GM18909 (cell line): Measurements from ENCODE around the gene RGS6.

ENCODE experiments used
- ATAC-seq: cut with Tn5 transposase; IDR thresholded peaks from one replicate; pipeline ENCODE4 v1.9.1; 2021; ENCODE audit warnings: mild to moderate bottlenecking; ENCODE audit not compliant: unreplicated experiment, poor library complexity

The RGS6 gene

GRCh38 chr14:72201645-72202044, 269.4 kb downstream of the RGS6 start:
- no peak for ATAC-seq

- ATAC-seq, result no peak
Observed at GRCh38 chr14:72213424-72213823, 281.2 kb downstream of the RGS6 start.

- no peak for ATAC-seq
Observed at GRCh38 chr14:72215080-72215479, 282.9 kb downstream of the RGS6 start.

GRCh38 chr14:72217135-72217534, 284.9 kb downstream of the RGS6 start:
- ATAC-seq, result no peak

- ATAC-seq, result no peak
Observed at GRCh38 chr14:72222046-72222445, 289.8 kb downstream of the RGS6 start.

GRCh38 chr14:72236629-72237028, 304.4 kb downstream of the RGS6 start:
- no peak for ATAC-seq

GRCh38 chr14:72237722-72238666, 305.8 kb downstream of the RGS6 start:
- ATAC-seq, result no peak

GRCh38 chr14:72243309-72244293, 311.4 kb downstream of the RGS6 start:
- ATAC-seq, result no peak

GRCh38 chr14:72247896-72248465, 315.8 kb downstream of the RGS6 start:
- ATAC-seq, result no peak

GRCh38 chr14:72253503-72253902, 321.3 kb downstream of the RGS6 start:
- no peak for ATAC-seq

- ATAC-seq, result no peak
Observed at GRCh38 chr14:72254202-72254936, 322.1 kb downstream of the RGS6 start.

- ATAC-seq, result no peak
Observed at GRCh38 chr14:72254937-72255472, 322.8 kb downstream of the RGS6 start.

- ATAC-seq, result no peak
Observed at GRCh38 chr14:72256055-72256454, 323.8 kb downstream of the RGS6 start.

GRCh38 chr14:72261068-72261467, 328.8 kb downstream of the RGS6 start:
- no peak for ATAC-seq

GRCh38 chr14:72262771-72263170, 330.5 kb downstream of the RGS6 start:
- no peak for ATAC-seq

- ATAC-seq, result no peak
Observed at GRCh38 chr14:72264716-72265115, 332.5 kb downstream of the RGS6 start.

GRCh38 chr14:72270147-72270727, 338.0 kb downstream of the RGS6 start:
- ATAC-seq, result no peak

GRCh38 chr14:72270749-72271148, 338.5 kb downstream of the RGS6 start:
- ATAC-seq, result no peak

GRCh38 chr14:72275242-72275641, 343.0 kb downstream of the RGS6 start:
- ATAC-seq, result no peak
